ENCODE data around the gene MAP2K3.
"Not testable (repeated sequence)": the region's sequence is repeated elsewhere in the genome, so short reads cannot be mapped to it uniquely, and the experiment has no call there.

MAP2K3 gene

GRCh38 chr17:21330436-21331160 lies 46.1 kb downstream of the MAP2K3 start:
- no peak for DNase-seq

GRCh38 chr17:21336541-21337294 lies 52.2 kb downstream of the MAP2K3 start:
- DNase-seq = not testable (repeated sequence)

GRCh38 chr17:21337981-21338625 lies 53.6 kb downstream of the MAP2K3 start:
- DNase-seq = not testable (repeated sequence)

- no peak for DNase-seq
Measured at GRCh38 chr17:21339011-21339410, 54.5 kb downstream of the MAP2K3 start.

GRCh38 chr17:21339571-21339970 lies 55.1 kb downstream of the MAP2K3 start:
- DNase-seq = not testable (repeated sequence)

- DNase-seq = not testable (repeated sequence)
Measured at GRCh38 chr17:21340407-21340806, 55.9 kb downstream of the MAP2K3 start.

GRCh38 chr17:21341279-21341678 lies 56.8 kb downstream of the MAP2K3 start:
- DNase-seq = not testable (repeated sequence)

- not testable (repeated sequence) for DNase-seq
Measured at GRCh38 chr17:21341925-21342540, 57.5 kb downstream of the MAP2K3 start.

- not testable (repeated sequence) for DNase-seq
Measured at GRCh38 chr17:21343061-21343949, 58.8 kb downstream of the MAP2K3 start.

GRCh38 chr17:21344801-21345200 lies 60.3 kb downstream of the MAP2K3 start:
- not testable (repeated sequence) for DNase-seq

GRCh38 chr17:21345236-21345635 lies 60.7 kb downstream of the MAP2K3 start:
- no peak for DNase-seq

- not testable (repeated sequence) for DNase-seq
Measured at GRCh38 chr17:21346107-21346506, 61.6 kb downstream of the MAP2K3 start.

GRCh38 chr17:21346651-21347250 lies 62.2 kb downstream of the MAP2K3 start:
- not testable (repeated sequence) for DNase-seq

- not testable (repeated sequence) for DNase-seq
Measured at GRCh38 chr17:21347660-21348059, 63.1 kb downstream of the MAP2K3 start.

- peak; percentile 15 for DNase-seq
Measured at GRCh38 chr17:21348081-21348925, 63.8 kb downstream of the MAP2K3 start.

GRCh38 chr17:21348926-21349261 lies 64.4 kb downstream of the MAP2K3 start:
- not testable (repeated sequence) for DNase-seq

GRCh38 chr17:21349358-21350050 lies 65.0 kb downstream of the MAP2K3 start:
- DNase-seq = not testable (repeated sequence)

- DNase-seq = not testable (repeated sequence)
Measured at GRCh38 chr17:21350495-21350894, 66.0 kb downstream of the MAP2K3 start.

GRCh38 chr17:21351366-21352065 lies 67.0 kb downstream of the MAP2K3 start:
- DNase-seq = no peak

Measured in fibroblast of skin of scalp (primary cell).